Measurements from ENCODE around the gene RALGAPA1. TPM values are rescaled to one million over a fixed set of nuclear protein-coding genes. Genes with fewer than 3 reads are reported as not detected.

RALGAPA1 gene
- total and polyA plus RNA-seq, 9 of the 15 experiments (the other 6 are each of a cell fraction or from before 2014, with no cell fraction given): 2.5 to 16.3 (median 6.2) TPM

GRCh38 chr14:35712466-35712865 lies 96.6 kb downstream of the RALGAPA1 start (continued):
- TF ChIP-seq, protein P1, sequence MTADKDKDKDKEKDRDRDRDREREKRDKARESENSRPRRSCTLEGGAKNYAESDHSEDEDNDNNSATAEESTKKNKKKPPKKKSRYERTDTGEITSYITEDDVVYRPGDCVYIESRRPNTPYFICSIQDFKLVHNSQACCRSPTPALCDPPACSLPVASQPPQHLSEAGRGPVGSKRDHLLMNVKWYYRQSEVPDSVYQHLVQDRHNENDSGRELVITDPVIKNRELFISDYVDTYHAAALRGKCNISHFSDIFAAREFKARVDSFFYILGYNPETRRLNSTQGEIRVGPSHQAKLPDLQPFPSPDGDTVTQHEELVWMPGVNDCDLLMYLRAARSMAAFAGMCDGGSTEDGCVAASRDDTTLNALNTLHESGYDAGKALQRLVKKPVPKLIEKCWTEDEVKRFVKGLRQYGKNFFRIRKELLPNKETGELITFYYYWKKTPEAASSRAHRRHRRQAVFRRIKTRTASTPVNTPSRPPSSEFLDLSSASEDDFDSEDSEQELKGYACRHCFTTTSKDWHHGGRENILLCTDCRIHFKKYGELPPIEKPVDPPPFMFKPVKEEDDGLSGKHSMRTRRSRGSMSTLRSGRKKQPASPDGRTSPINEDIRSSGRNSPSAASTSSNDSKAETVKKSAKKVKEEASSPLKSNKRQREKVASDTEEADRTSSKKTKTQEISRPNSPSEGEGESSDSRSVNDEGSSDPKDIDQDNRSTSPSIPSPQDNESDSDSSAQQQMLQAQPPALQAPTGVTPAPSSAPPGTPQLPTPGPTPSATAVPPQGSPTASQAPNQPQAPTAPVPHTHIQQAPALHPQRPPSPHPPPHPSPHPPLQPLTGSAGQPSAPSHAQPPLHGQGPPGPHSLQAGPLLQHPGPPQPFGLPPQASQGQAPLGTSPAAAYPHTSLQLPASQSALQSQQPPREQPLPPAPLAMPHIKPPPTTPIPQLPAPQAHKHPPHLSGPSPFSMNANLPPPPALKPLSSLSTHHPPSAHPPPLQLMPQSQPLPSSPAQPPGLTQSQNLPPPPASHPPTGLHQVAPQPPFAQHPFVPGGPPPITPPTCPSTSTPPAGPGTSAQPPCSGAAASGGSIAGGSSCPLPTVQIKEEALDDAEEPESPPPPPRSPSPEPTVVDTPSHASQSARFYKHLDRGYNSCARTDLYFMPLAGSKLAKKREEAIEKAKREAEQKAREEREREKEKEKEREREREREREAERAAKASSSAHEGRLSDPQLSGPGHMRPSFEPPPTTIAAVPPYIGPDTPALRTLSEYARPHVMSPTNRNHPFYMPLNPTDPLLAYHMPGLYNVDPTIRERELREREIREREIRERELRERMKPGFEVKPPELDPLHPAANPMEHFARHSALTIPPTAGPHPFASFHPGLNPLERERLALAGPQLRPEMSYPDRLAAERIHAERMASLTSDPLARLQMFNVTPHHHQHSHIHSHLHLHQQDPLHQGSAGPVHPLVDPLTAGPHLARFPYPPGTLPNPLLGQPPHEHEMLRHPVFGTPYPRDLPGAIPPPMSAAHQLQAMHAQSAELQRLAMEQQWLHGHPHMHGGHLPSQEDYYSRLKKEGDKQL (CRISPR knock-in tag; IDR thresholded peaks at IDR 0.05; ENCODE audit: borderline replicate concordance): no peak
- TF ChIP-seq TEAD1 (CRISPR knock-in tag; IDR thresholded peaks at IDR 0.05): no peak
- no peak for TF ChIP-seq HSF4 (CRISPR knock-in tag; IDR thresholded peaks at IDR 0.05; ENCODE audit: borderline replicate concordance)
- no peak for TF ChIP-seq COPS2 (conservative IDR thresholded peaks at IDR 0.05)

- Histone ChIP-seq H3K27ac (ENCODE audit: extremely low read depth, low read depth, low read length) (no peak overlapping the region), H3K4me1 (replicated peaks in 1 of 2; ENCODE audit: control insufficient read depth in 2 of 2, insufficient read depth in 2 of 2, low read length in 2 of 2) (no peaks in the 10 kb centered on the region), H4K20me1 (replicated peaks; ENCODE audit: control insufficient read depth, insufficient read depth, low read length) (no peaks in the 10 kb centered on the region), H3K9me1 (ENCODE audit: control insufficient read depth, insufficient read depth, low read length) (no peaks in the 10 kb centered on the region), H3K9me3 (replicated peaks; ENCODE audit: control insufficient read depth, insufficient read depth, low read depth, low read length) (no peaks in the 10 kb centered on the region), H2AFZ (ENCODE audit: low read depth, low read length) (no peak overlapping the region), H3K79me2 (ENCODE audit: control insufficient read depth, insufficient read depth, low read length) (no peaks in the 10 kb centered on the region), H3K36me3 (ENCODE audit: control insufficient read depth, insufficient read depth, low read length) (no peaks in the 10 kb centered on the region), H3K27me3 (ENCODE audit: control insufficient read depth in 2 of 2, insufficient read depth in 2 of 2, low read length in 2 of 2) (no peaks in the 10 kb centered on the region), H3K4me2 (ENCODE audit: insufficient read depth, low read length) (no peak overlapping the region), H3K9ac (ENCODE audit: insufficient read depth in 1 of 2, low read depth in 2 of 2, low read length in 2 of 2) (no peak overlapping the region), H3K4me3 (no peak overlapping the region)
- DNase-seq (ENCODE audit: extremely low read depth in 1 of 4, low spot score in 3 of 4): no peak
- no TSS peak for BruUV-seq (replicated peaks)
- WGBS (ENCODE audit: insufficient coverage, low coverage, missing lambda C conversion rate): 100% methylated on average over 1 of the region's 1 CpG
- TF ChIP-seq BDP1 (IDR thresholded peaks at IDR 0.05; ENCODE audit: insufficient read depth, insufficient read length) (no peak), FOXJ2 (tag; IDR thresholded peaks at IDR 0.05) (no peak)
- no peak for FAIRE-seq
- intact Hi-C loops (cut with micrococcal nuclease): no loop called here
- ChIA-PET CTCF (ENCODE audit: low intra/inter-chr PET ratio) (no interaction called here), POLR2A (no interaction called here)
- no peak for ATAC-seq
- in situ Hi-C loops (cut with MboI): no loop called here
Observed at GRCh38 chr14:35708062-35708461, 101.0 kb downstream of the RALGAPA1 start.

All from K562 (cell line).